GM10266 (cell line): ENCODE results near the gene CALB2.

Experiments
- DNase-seq: peaks from one replicate; pipeline ENCODE4 v3.0.0; 2012; ENCODE audit errors: extremely low spot score
- CTCF ChIP-seq: IDR thresholded peaks from 2 replicates; pipeline ENCODE4 v1.5.1; 2012; ENCODE audit warnings: mild to moderate bottlenecking, low read depth; ENCODE audit not compliant: control insufficient read depth, insufficient read depth; ENCODE audit errors: missing control alignments

Gene CALB2

GRCh38 chr16:71428385-71428784 is 69.9 kb downstream of the CALB2 start:
- no peak for DNase-seq
- TF ChIP-seq CTCF, result no peak

- DNase-seq, result no peak
- TF ChIP-seq CTCF, result no peak
Measured at GRCh38 chr16:71428883-71429282, 70.4 kb downstream of the CALB2 start.

GRCh38 chr16:71429581-71429980 is 71.1 kb downstream of the CALB2 start:
- TF ChIP-seq CTCF, result no peak
- DNase-seq, result no peak

GRCh38 chr16:71430744-71431143 is 72.2 kb downstream of the CALB2 start:
- no peak for TF ChIP-seq CTCF
- DNase-seq, result no peak

- TF ChIP-seq CTCF, result no peak
Measured at GRCh38 chr16:71431176-71431575, 72.7 kb downstream of the CALB2 start.

GRCh38 chr16:71431991-71432390 is 73.5 kb downstream of the CALB2 start:
- no peak for DNase-seq
- TF ChIP-seq CTCF, result no peak

More at GRCh38 chr16:71431176-71431575, 72.7 kb downstream of the CALB2 start:
- DNase-seq, result no peak

- TF ChIP-seq CTCF, result no peak
- DNase-seq, result no peak
Measured at GRCh38 chr16:71432906-71433305, 74.4 kb downstream of the CALB2 start.

- no peak for TF ChIP-seq CTCF
- no peak for DNase-seq
Measured at GRCh38 chr16:71436473-71436872, 78.0 kb downstream of the CALB2 start.
